Hepatocyte (in vitro differentiated cells): ENCODE data around the gene ZNF345. TPM values are rescaled to one million over a fixed set of nuclear protein-coding genes. Genes with fewer than 3 reads are reported as not detected.

Experiments used
- DNase-seq: peaks from one replicate; pipeline ENCODE4 v3.0.0-alpha.2; 2016; ENCODE audit warnings: low spot score
- H2AFZ ChIP-seq: fragments of 200-600 bp; sonication (generic); 2 replicates; pipeline ENCODE4 v1.6.0; 2016; ENCODE audit warnings: antibody characterized with exemption, mild to moderate bottlenecking
- H3K27ac ChIP-seq: fragments of 200-600 bp; sonication (generic); 2 replicates; pipeline ENCODE4 v1.5.1; 2016; ENCODE audit warnings: mild to moderate bottlenecking
- H3K27me3 ChIP-seq: fragments of 200-600 bp; sonication (generic); 2 replicates; pipeline ENCODE4 v1.6.1; 2016
- H3K36me3 ChIP-seq: fragments of 200-600 bp; sonication (generic); replicated peaks from 2 replicates; pipeline ENCODE4 v1.5.1; 2016; ENCODE audit warnings: low read depth; ENCODE audit not compliant: insufficient read depth
- H3K4me1 ChIP-seq: fragments of 200-600 bp; sonication (generic); 2 replicates; pipeline ENCODE4 v1.5.1; 2016; ENCODE audit warnings: mild to moderate bottlenecking, moderate library complexity; ENCODE audit not compliant: insufficient read depth
- H3K4me2 ChIP-seq: fragments of 200-600 bp; sonication (generic); 2 replicates; pipeline ENCODE4 v1.6.0; 2016
- H3K4me3 ChIP-seq: fragments of 200-600 bp; sonication (generic); 2 replicates; pipeline ENCODE4 v1.5.1; 2016; ENCODE audit warnings: mild to moderate bottlenecking
- H3K79me2 ChIP-seq: fragments of 200-600 bp; sonication (generic); 2 replicates; pipeline ENCODE4 v1.6.0; 2017; ENCODE audit warnings: mild to moderate bottlenecking
- H3K9me2 ChIP-seq: fragments of 200-600 bp; sonication (generic); replicated peaks from 2 replicates; pipeline ENCODE4 v1.6.0; 2017; ENCODE audit warnings: mild to moderate bottlenecking; ENCODE audit not compliant: insufficient read depth
- H3K9me3 ChIP-seq: fragments of 200-600 bp; sonication (generic); 2 replicates; pipeline ENCODE4 v1.5.1; 2016; ENCODE audit warnings: low read depth, mild to moderate bottlenecking
- H4K20me1 ChIP-seq: fragments of 200-600 bp; sonication (generic); 2 replicates; pipeline ENCODE4 v1.6.0; 2016; ENCODE audit warnings: mild to moderate bottlenecking; ENCODE audit not compliant: insufficient read depth, poor library complexity, severe bottlenecking
- CTCF ChIP-seq: fragments of 200-600 bp; sonication (generic); IDR thresholded peaks from 2 replicates; pipeline ENCODE4 v1.5.1; 2016; ENCODE audit warnings: antibody characterized with exemption, mild to moderate bottlenecking; ENCODE audit not compliant: poor library complexity
- EZH2 ChIP-seq: fragments of 200-600 bp; sonication (generic); IDR thresholded peaks from 2 replicates; pipeline ENCODE4 v1.6.1; 2016; ENCODE audit warnings: antibody characterized with exemption, mild to moderate bottlenecking, borderline replicate concordance
- EZH2phosphoT487 ChIP-seq: fragments of 200-600 bp; sonication (generic); IDR thresholded peaks from one replicate; pipeline ENCODE4 v1.6.1; 2018; ENCODE audit warnings: antibody characterized with exemption, mild to moderate bottlenecking, low read depth, moderate library complexity; ENCODE audit not compliant: unreplicated experiment, severe bottlenecking
- WGBS: methylation state at CpG from one replicate; pipeline ENCODE4 v1.1.6; 2016; ENCODE audit warnings: low lambda C conversion rate; ENCODE audit errors: missing lambda C conversion rate; 5-methylcytosine and 5-hydroxymethylcytosine counted together
- polyA plus RNA-seq: library from polyadenylated mRNA; unstranded; fragments of >200 nt; fragmentation: Nextera tagmentation; extraction: Ambion mirVana; gene quantifications from 2 replicates; pipeline ENCODE4 v1.2.1, GENCODE V29; 2016
- small RNA-seq: library from RNA; depleted of rRNA; stranded (forward); fragments of <200 nt; gene quantifications from one replicate; pipeline ENCODE3, GENCODE V24; 2014
- total RNA-seq: library from RNA; depleted of rRNA; stranded (reverse); fragments of >200 nt; gene quantifications from 2 replicates; pipeline ENCODE4 v1.2.3, GENCODE V29; 2014

The ZNF345 gene
- total and polyA plus RNA-seq, 2 experiments from 2014 or later, result 5.8 to 7.9 TPM

GRCh38 chr19:36918090-36918489 is 67.4 kb downstream of the ZNF345 start:
- WGBS, result 97% methylated on average over 9 of the region's 9 CpGs
- no peaks in the 10 kb centered on the region for H3K27me3 ChIP-seq
- peaks cover 5% of the 10 kb centered on the region for H3K4me1 ChIP-seq
- no peak overlapping the region for H3K27ac ChIP-seq
- H3K4me2 ChIP-seq, result no peak overlapping the region
- H4K20me1 ChIP-seq, result no peaks in the 10 kb centered on the region
- H3K4me3 ChIP-seq, result no peak overlapping the region
- no peak overlapping the region for H2AFZ ChIP-seq
- TF ChIP-seq CTCF (no peak), EZH2 (no peak), EZH2phosphoT487 (no peak)
- no peaks in the 10 kb centered on the region for H3K9me2 ChIP-seq
- DNase-seq, result no peak
- no peaks in the 10 kb centered on the region for H3K36me3 ChIP-seq
- H3K9me3 ChIP-seq, result peaks cover 22% of the 10 kb centered on the region
- no peaks in the 10 kb centered on the region for H3K79me2 ChIP-seq

Small RNAs within 50 kb of the gene (small RNA-seq; reads per million reads assigned to genes)
- gene RF00019, result not detected

Other genes starting within 250 kb of the ZNF345 start
- gene ZNF382, start 245.6 kb upstream of the ZNF345 start, total RNA-seq, result 6.2 and 10.3 TPM in 2 replicates
- 2.4 and 4.7 TPM in 2 replicates for gene ZNF382, start 245.6 kb upstream of the ZNF345 start, polyA plus RNA-seq
- 8.9 and 16.7 TPM in 2 replicates for gene ZNF461, start 184.0 kb upstream of the ZNF345 start, total RNA-seq
- 3.2 and 4.6 TPM in 2 replicates for gene ZNF461, start 184.0 kb upstream of the ZNF345 start, polyA plus RNA-seq
- gene ZNF567, start 163.3 kb upstream of the ZNF345 start, total RNA-seq, result 4.0 and 8.1 TPM in 2 replicates
- 4.4 and 9.5 TPM in 2 replicates for gene ZNF567, start 163.3 kb upstream of the ZNF345 start, polyA plus RNA-seq
- 3.3 and 7.6 TPM in 2 replicates for gene ZNF850, start 78.1 kb upstream of the ZNF345 start, total RNA-seq
- 0.64 and 1.1 TPM in 2 replicates for gene ZNF850, start 78.1 kb upstream of the ZNF345 start, polyA plus RNA-seq
- 8.7 and 13.8 TPM in 2 replicates for gene ZNF790, start 12.5 kb upstream of the ZNF345 start, total RNA-seq
- gene ZNF790, start 12.5 kb upstream of the ZNF345 start, polyA plus RNA-seq, result 2.4 and 4.0 TPM in 2 replicates
- gene ZNF829, start 65.4 kb downstream of the ZNF345 start, total RNA-seq, result 2.0 TPM in 2 replicates
- gene ZNF829, start 65.4 kb downstream of the ZNF345 start, polyA plus RNA-seq, result 0.83 and 1.6 TPM in 2 replicates
- gene ZNF568, start 65.5 kb downstream of the ZNF345 start, total RNA-seq, result 3.9 and 8.9 TPM in 2 replicates
- gene ZNF568, start 65.5 kb downstream of the ZNF345 start, polyA plus RNA-seq, result 2.5 and 4.4 TPM in 2 replicates
- gene ZNF420, start 227.6 kb downstream of the ZNF345 start, total RNA-seq, result 12.9 and 14.8 TPM in 2 replicates
- gene ZNF420, start 227.6 kb downstream of the ZNF345 start, polyA plus RNA-seq, result 4.9 and 6.0 TPM in 2 replicates